GM18517 (cell line): Measurements from ENCODE around the gene ZNF620.
"Not testable (repeated sequence)": the region's sequence is repeated elsewhere in the genome, so short reads cannot be mapped to it uniquely, and the experiment has no call there.

Experiments used
- ATAC-seq: cut with Tn5 transposase; IDR thresholded peaks from one replicate; pipeline ENCODE4 v1.9.1; 2021; ENCODE audit warnings: mild to moderate bottlenecking, moderate library complexity; ENCODE audit not compliant: unreplicated experiment

ZNF620 gene

DNA sequence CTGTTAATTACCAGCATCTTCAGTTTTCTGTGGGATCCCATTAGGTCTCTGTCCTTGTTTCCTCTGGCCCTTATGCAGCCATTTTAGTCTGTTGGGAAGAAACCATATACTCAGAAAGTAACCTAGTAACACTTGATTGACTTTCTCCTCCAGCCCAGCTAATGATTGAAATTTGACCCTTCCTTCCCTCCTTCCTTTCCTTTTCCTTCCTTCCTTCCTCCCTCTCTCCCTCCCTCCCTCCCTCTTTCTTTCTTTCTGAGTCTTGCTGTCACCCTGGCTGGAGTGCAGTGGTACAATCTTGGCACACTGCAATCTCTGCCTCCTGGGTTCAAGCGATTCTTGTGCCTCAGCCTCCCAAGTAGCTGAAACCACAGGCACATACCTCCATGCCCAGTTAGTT, 5.9 kb upstream of the ZNF620 start:
- ATAC-seq = no peak

GRCh38 chr3:40502034-40502433, 3.8 kb upstream of the ZNF620 start:
- ATAC-seq = no peak

DNA sequence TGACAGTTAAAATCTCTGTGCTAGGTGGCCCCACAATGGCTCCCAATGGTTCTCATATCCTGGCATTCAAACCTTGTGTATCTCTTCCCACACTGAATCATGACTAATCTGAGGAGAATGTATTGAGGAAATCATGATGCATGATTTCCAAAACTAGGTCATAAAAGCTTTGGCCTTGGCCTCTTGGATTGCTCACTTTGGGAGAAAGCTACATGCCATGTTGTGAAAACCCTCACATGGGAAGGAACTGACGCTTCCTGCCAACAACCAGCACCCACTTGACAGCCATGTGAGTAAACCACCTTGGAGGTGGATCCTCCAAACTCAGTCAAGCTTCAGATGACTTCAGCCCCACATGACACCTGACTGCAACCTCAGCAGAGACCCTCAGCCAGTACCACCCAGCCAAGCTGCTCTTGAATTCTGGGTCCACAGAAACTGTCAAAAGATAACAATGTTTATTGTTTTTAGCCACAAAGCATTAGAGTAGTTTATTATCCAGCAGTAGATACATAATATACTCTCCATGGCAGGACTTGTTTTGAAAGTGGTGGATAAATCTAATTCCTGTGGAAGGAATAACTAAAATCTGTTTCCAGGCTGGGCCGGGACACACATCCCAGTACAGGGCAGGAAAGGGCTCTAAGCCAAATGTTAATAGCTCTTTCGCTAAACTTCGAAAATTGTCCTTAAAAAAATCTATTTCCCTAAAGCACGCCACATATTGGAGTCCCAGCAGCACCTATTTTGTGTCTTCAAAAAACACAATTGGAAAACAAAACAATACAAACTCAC, 1.0 kb upstream of the ZNF620 start:
- ATAC-seq = no peak

DNA sequence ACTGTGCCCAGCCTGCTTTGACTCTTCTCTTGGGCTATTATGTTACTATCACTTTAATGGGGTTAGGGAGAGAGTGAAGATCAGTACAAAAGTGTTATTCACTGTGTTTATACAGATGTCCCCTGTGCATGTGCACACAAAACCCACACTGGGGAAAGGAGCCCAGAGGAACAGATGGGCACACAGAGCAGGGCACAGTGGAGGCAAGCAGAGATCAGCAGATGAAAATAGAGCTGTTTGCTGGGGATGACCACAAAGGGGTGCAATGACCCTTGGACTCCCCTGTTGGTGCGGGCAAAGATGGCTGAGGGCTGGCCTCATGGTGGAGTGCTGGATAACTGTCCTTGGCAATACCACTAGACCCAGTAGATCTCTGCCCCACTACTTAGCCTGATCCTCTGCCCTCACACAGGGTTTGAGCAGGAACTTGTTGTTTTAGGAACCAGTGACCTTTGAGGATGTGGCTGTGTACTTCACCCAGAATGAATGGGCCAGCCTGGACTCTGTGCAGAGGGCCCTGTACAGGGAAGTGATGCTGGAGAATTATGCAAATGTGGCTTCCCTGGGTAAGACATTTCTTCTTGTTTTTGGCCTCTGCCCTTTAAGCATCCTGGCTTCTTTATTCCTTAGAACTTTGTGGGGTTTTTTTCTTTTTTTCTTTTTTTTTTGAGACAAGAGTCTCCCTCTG, 5.3 kb downstream of the ZNF620 start:
- no peak for ATAC-seq

DNA sequence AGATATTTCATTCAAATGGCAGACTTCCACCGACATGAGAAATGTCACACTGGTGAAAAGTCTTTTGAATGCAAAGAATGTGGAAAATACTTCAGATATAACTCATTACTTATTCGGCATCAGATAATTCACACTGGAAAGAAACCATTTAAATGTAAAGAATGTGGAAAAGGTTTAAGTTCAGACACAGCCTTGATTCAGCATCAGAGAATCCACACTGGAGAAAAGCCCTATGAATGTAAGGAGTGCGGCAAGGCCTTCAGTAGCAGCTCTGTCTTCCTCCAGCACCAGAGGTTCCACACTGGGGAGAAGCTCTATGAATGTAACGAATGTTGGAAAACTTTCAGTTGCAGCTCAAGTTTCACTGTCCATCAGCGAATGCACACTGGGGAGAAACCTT, 10.4 kb downstream of the ZNF620 start:
- ATAC-seq = no peak

DNA sequence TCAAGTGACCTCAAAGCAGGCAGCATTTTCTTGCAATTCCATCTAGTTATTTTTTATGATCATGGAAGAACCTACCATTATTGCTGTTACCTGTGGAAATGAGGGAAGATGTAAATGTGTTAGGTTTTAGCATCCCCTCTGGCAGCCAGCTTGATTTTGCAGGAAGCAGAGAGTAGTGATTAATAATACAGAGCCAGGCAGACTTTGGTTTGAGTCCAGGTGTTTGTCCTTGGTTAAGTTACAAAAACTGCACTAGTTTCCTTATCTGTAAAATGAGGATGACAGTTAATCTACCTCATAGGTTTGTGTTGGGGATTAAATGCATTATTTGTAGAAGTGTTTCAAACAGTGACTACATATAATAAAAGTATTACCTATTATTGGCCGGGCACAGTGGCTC, 12.2 kb downstream of the ZNF620 start:
- ATAC-seq = no peak

GRCh38 chr3:40518848-40519247, 13.0 kb downstream of the ZNF620 start:
- ATAC-seq = no peak

DNA sequence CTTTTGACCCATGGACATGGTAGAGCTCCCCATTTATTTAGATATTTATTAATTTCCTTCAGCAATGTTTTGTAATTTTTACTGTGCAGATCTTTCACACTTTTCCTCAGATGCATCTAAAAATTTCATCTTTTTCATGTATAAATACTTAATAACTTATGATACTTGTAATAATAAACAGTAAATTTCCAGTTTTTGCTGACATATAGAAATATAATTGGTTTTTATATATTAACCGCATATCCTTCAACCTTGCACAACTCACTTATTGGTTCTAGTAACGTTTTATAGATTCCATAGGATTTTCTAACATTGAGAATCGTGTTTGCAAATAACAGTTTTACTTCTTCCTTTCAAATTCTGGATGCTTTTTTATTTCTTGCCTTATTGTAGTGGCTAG, 15.4 kb downstream of the ZNF620 start:
- ATAC-seq = no peak

- ATAC-seq = no peak
These were observed 17.9 kb downstream of the ZNF620 start for GRCh38 chr3:40523781-40524180.

DNA sequence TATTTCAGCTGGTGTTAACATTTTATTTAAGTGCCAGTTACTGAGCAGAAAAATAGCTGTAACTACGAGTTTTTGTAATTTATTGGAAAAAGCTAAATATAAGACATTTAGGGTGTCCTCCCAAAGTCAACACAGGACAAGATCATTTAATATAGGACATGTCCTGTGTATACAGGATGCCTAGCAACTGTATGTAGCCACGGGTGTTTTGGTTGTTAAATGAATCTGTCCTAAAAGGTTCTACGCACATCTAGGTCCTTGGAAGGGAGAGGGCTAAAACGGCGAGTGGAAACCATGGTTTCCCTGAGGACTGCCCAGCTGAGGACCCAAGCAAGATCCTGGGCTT, 18.4 kb downstream of the ZNF620 start:
- peak; percentile 15 for ATAC-seq

GRCh38 chr3:40524568-40525285, 18.9 kb downstream of the ZNF620 start, which contains the start of gene ZNF621:
Gene ZNF621 (plus strand): TSS chr3:40524960. CDS start chr3:40525841, 881 bp downstream.
- ATAC-seq = peak; percentile 93

- no peak for ATAC-seq
These were observed 22.6 kb downstream of the ZNF620 start for GRCh38 chr3:40528426-40528825.

DNA sequence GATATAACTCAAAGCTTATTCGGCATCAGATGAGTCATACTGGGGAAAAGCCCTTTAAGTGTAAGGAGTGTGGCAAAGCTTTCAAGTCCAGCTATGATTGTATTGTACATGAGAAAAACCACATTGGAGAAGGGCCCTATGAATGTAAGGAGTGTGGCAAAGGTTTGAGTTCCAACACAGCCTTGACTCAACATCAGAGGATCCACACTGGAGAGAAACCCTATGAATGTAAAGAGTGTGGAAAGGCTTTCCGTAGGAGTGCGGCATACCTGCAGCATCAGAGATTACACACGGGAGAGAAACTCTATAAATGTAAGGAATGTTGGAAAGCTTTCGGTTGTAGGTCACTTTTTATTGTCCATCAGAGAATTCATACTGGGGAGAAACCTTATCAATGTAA, 26.4 kb downstream of the ZNF620 start:
- ATAC-seq = no peak

DNA sequence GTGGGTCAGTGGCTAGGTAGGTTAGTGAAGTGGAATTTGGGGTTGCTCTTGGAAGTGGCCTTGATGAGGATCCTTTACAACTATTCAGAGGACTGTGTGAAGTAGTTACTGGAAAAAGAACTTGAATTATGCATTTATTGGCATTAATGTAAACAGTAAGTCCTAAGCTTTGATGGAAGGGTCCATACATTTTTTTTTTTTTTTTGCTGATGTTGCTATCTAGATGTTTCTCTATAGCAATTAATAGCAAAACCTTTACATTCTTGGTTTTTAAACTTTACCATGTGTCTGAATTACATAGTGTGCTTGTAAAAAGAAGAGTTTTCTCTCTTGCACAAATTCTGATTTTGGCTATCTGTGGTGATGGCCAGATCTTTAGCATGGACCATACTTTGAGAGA, 28.4 kb downstream of the ZNF620 start:
- ATAC-seq = no peak

- ATAC-seq = no peak
These were observed 41.0 kb downstream of the ZNF620 start for GRCh38 chr3:40546816-40547215.

DNA sequence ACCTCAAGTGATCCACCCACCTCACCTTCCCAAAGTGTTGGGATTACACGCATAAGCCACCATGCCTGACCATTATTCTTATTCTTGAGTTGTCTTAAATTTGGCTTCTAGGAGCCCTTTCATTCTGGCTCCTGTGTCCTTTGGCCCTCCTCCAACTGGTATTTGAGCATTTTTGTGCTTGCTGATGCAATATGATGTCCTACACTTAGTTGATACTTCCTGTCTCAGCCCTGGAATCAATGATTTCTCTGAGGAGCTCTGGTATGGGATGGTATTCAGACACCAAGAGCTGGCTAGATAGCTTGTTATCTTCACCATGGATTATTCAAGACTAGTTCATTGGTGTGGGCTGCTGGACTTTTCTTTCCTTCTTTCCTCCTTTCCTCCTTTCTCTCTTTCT, 44.3 kb downstream of the ZNF620 start:
- ATAC-seq = no peak

DNA sequence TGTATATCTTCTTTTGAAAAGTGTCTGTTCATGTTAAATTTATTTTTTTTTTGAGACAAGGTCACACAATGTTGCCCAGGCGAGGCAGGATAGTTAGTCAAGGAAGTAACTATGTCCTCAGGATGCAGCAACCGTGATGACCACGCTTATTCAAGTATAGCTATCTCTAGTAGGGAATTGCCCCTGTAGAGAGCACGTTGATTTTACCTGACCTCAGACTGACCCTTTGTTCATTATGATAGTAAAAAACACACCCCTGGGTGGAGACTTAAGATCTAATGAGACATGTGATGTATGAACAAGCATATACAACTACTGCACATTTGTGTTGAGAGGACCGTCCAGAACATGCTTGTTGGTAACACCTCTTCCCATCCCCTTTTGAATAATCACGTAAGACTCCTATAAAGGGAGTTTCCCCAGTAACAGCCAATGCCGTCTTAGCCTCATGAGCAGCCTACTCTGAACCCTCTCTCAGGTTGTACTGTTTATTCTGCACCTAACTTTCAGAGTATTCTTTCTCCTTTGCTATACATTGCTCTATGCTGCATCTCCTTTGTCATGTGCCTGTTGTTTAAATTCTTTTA, 51.8 kb downstream of the ZNF620 start:
- ATAC-seq = no peak

GRCh38 chr3:40562482-40562881, 56.6 kb downstream of the ZNF620 start:
- ATAC-seq = not testable (repeated sequence)

DNA sequence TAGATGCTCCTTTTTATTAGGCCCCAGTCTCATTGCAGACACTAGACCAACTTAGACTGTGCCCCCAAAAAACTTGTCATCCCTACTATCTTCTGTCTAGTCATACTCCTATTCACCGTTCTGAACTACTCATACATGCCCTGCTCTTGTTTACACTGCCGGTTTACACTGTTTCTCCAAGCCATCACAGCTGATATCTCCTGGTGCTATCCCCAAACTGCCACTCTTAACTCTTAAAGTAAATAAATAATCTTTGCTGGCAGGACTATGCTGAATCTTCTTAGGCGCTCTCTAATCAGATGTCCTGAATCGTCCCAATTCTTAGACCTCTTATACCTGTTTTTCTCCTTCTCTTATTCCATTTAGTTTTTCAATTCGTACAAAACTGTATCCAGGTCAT, 59.8 kb downstream of the ZNF620 start:
- not testable (repeated sequence) for ATAC-seq

DNA sequence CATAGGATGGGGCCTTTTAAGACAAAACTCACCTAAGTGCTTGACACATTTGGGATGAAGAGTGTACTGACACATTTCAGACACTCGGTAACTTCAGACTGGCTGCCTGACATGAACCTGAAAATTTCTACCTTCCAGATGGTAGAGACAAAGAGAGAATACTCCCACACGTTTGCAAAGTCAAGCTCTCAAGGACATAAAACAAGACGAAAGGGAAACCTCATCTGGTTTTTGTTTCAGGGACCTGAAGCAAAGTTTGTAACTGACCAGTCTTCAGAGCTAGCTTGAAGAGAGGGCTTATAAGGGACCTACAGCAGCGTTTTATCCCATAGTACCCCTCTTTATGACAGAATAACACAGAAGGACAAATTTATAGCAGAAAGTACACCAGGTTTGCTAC, 60.9 kb downstream of the ZNF620 start:
- no peak for ATAC-seq
